Choroid plexus epithelial cell (primary cell): ENCODE measurements around the gene ENTPD2.

Source experiments
- DNase-seq: peaks from one replicate; pipeline ENCODE4 v3.0.0-alpha.2; 2010; ENCODE audit warnings: low read depth
- H3K4me3 ChIP-seq: 2 replicates; pipeline ENCODE4 v1.5.1; 2011; ENCODE audit warnings: low read depth, mild to moderate bottlenecking, control low read depth, low read length, moderate library complexity
- TF ChIP-seq, protein P1 (sequence below): conservative IDR thresholded peaks from 2 replicates; pipeline ENCODE4 v1.5.1; 2011; ENCODE audit warnings: low read depth, mild to moderate bottlenecking, control low read depth, inconsistent platforms, low read length, moderate library complexity

The ENTPD2 gene

DNA sequence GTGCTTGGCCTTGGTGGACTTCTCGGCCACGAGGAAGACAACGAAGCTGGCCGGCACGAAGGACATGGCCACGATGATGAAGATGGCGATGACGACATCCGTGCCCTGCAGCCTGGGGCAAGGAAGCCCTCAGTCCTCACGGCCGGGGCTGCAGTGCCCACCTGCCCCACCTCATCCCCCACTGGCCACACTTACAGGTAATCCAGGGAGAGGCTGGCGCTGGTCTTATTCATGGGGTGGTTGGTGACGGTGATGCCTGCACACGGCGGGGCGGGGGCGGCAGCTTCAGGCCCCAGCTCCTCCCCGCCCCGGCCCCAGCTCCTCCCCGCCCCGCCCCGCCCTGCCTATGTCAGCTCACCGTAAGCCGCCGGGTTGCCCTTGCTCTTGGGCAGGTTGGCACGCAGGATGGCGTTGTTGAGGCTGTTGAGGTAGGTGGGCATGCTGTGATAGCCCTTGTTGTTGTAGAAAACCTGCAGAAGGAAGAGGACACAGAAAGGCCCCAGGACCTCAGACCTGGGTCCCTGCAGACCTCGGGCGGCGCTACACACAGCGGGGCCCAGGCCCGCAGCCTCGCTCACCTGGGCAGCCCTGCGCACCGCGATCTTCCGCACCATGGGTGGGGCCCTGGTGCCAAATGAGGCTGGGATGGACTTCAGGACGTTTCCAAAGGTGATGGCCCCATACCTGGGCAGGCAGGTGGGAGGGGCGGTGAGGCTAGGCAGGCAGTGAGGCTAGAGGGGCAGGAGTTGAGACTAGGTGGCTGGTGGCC, 41.8 kb downstream of the ENTPD2 start:
- H3K4me3 ChIP-seq: no peak overlapping the region
- DNase-seq: no peak
- TF ChIP-seq, protein P1, sequence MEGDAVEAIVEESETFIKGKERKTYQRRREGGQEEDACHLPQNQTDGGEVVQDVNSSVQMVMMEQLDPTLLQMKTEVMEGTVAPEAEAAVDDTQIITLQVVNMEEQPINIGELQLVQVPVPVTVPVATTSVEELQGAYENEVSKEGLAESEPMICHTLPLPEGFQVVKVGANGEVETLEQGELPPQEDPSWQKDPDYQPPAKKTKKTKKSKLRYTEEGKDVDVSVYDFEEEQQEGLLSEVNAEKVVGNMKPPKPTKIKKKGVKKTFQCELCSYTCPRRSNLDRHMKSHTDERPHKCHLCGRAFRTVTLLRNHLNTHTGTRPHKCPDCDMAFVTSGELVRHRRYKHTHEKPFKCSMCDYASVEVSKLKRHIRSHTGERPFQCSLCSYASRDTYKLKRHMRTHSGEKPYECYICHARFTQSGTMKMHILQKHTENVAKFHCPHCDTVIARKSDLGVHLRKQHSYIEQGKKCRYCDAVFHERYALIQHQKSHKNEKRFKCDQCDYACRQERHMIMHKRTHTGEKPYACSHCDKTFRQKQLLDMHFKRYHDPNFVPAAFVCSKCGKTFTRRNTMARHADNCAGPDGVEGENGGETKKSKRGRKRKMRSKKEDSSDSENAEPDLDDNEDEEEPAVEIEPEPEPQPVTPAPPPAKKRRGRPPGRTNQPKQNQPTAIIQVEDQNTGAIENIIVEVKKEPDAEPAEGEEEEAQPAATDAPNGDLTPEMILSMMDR: no peak

DNA sequence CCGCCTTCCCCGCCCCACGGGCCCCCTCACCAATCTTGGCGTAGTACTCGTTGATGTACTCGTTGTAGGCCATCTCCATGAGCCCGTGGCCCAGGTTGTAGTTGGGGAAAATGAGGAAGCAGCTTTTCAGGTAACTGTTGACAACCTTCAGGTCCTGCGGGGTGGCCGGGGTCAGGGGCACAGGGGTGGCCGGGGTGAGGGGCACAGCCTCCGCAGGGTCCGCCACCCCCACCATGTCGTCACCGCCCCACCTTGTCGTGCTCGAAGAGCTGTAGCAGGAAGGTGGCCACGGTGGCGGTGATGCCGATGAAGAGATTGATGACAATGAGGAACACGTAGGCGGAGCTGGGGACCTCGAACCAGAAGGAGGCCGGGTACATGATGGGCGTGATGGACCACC, 42.7 kb downstream of the ENTPD2 start:
- no peak for DNase-seq
- no peak overlapping the region for H3K4me3 ChIP-seq
- TF ChIP-seq, protein P1: no peak

DNA sequence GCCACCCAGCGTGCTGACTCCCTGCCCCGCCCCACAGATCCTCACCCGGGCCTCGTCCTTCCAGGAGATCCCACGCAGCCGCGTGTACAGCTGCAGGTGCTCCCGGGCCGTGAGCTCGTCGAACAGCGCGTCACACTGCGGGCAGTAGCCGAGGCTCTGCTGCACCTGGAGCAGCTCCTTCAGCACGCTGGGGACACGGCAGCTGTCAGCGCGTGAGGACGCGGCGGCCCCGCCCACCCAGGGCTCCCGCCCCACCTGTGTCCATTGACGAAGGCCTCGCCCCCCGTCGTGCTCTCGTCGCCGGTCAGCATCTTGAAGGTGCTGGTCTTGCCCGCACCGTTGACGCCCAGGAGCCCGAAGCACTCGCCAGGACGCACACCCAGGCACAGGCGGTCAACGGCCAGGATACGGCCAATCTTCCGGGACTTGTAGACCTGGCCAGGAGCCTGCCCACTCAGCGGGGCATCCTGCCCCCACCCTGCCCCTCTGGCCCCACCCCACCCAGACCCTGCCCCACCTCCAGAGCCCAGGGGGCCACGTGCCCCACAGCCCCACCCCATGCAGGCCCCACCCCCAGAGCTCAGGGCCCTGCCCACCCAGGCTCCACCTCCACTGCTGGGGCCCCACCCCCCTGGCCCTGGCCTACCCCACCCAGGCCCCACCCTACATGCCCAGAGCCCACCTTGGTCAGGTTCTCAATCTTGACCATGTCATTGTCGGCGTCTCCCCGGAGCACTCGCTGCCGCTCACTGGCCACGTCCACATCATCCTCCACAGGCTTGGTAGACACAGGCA, 43.7 kb downstream of the ENTPD2 start:
- DNase-seq: no peak
- no peak overlapping the region for H3K4me3 ChIP-seq
- TF ChIP-seq, protein P1: no peak

DNA sequence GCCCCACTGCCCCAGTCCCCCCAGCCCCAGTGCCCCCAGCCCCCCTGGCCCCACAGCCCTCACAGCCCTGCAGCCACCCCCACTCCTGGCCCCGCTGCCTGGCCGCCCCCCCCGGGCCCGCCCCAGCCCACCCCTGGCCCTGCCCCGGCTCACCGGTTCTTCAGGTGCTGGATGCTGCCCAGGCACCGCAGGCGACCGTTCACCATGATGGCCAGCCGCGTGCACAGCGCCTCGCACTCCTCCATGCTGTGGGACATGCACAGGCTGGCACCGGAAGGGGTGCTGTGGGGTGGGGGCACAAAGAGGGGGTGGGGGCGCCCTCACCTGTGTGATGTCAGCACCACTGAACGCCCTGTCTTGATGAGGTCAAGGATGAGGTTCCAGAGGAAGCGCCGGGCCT, 44.6 kb downstream of the ENTPD2 start:
- no peak for DNase-seq
- H3K4me3 ChIP-seq: no peak overlapping the region
- TF ChIP-seq, protein P1: no peak

DNA sequence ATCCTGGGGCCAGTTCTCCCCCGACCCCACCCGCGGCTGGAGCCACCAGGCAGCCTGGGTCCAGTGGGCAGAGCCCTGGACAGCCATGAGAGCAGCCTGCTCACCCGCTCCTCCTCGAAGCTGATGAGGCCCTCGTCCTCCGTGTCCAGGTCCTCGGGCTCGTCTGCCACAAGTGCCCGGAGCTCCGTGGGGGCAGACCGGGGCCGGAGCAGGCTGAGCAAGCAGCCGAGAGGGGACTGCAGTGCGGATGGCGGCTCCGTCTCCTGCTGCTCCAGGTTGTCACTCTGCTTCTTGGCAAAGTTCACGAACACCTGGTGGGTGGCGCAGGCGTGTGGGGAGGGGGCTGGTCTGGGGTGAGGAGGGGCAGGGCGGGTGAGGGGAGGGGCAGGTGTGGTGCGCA, 45.5 kb downstream of the ENTPD2 start:
- DNase-seq: no peak
- TF ChIP-seq, protein P1: no peak
- no peak overlapping the region for H3K4me3 ChIP-seq

DNA sequence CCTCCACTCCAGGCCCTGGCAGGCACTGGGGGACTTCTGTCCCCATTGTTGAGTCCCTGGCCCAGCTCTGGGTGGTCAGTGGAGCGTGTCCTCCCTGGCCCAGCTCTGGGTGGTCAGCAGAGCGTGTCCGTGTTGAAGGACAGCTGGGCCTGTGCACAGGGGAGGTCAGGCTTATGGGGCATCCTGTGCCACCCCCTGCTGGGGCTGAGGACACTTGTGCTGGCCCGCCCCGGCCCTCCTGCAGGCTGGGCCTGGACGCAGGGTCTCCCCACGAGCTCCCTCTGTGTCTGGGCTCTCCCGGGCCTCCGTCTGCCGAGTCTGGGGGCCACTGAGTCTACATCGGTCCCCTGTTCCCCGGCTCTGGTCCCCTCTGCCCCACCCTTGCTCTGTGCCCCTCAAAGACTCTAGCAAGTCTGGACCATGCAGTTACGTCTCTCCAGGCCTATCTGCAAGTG, 46.0 kb downstream of the ENTPD2 start:
- no peak for DNase-seq
- TF ChIP-seq, protein P1: no peak
- no peak overlapping the region for H3K4me3 ChIP-seq
